SH-SY5Y (cell line): Measurements from ENCODE around the gene DIP2C.

Experiments
- GATA2 ChIP-seq: IDR thresholded peaks from 2 replicates; pipeline ENCODE4 v1.6.1; 2011; ENCODE audit warnings: mild to moderate bottlenecking, low read depth, low read length
- GATA3 ChIP-seq: IDR thresholded peaks from 2 replicates; pipeline ENCODE4 v1.6.1; 2011; ENCODE audit warnings: low read depth, mild to moderate bottlenecking, low read length, moderate library complexity

DIP2C gene

GRCh38 chr10:660970-661596 lies 28.4 kb downstream of the DIP2C start:
- no peak for TF ChIP-seq GATA3
- TF ChIP-seq GATA2: no peak

DNA sequence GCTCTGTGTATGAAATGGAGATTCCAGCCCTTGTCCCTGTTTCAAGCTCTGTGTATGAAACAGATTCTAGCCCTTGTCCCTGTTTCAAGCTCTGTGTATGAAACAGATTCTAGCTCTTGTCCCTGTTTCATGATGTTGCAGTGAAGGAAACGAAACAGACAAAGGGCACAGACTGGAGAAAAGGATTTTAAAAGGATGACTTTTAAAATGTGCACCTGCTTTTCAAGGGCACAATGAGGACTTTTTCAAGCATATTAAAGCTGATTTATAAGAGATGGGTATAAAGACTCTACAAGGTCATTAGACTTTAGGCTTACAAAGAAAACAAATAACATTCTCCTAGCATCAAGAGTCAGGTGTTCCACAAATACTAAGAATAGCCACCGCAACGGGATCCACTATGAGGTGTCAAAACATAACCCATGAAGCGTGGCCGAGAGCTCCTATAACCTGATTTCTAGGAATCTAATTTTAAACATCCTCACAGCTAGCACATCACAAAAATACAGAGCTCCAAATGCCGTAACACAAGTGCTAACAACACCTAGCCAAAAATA lies 29.0 kb downstream of the DIP2C start:
- TF ChIP-seq GATA3: no peak
- no peak for TF ChIP-seq GATA2

GRCh38 chr10:659688-660141 lies 29.8 kb downstream of the DIP2C start:
- TF ChIP-seq GATA3: no peak
- TF ChIP-seq GATA2: no peak

DNA sequence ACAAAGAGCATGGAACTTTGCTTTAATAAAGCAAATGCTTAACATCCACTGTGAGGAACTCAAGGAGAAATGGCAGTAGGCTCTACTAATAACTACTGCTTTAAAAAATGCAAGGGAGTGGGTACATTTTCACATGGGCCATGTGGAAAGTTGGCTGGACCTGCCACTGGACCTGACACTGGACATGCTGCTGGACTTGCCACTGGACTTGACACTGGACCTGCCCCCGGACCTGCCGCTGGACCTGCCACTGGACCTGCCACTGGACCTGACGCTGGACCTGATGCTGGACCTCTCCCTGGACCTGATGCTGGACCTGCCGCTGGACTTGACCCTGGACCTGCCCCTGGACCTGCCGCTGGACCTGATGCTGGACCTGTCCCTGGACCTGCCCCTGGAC lies 32.6 kb downstream of the DIP2C start:
- no peak for TF ChIP-seq GATA2
- TF ChIP-seq GATA3: no peak

DNA sequence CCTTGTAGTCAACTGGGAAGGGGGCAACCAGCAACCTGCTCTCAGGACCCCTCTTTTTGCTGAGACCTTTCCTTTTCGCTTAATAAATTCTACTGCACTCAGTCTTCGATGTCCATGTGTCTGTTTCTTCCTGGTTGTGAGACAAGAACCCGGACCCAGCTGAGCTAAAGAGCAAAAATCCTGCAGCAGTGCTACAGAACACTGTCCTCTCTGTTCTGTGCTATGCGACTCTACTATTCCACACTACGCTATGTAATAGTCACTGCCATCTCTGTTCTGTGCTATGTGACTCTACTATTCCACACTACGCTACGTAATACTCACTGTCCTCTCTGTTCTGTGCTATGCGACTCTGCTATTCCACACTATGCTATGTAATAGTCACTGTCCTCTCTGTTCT lies 34.3 kb downstream of the DIP2C start:
- TF ChIP-seq GATA2 (no peak), GATA3 (no peak)

- TF ChIP-seq GATA2: no peak
- no peak for TF ChIP-seq GATA3
Observed at GRCh38 chr10:654647-654996, 34.8 kb downstream of the DIP2C start.

DNA sequence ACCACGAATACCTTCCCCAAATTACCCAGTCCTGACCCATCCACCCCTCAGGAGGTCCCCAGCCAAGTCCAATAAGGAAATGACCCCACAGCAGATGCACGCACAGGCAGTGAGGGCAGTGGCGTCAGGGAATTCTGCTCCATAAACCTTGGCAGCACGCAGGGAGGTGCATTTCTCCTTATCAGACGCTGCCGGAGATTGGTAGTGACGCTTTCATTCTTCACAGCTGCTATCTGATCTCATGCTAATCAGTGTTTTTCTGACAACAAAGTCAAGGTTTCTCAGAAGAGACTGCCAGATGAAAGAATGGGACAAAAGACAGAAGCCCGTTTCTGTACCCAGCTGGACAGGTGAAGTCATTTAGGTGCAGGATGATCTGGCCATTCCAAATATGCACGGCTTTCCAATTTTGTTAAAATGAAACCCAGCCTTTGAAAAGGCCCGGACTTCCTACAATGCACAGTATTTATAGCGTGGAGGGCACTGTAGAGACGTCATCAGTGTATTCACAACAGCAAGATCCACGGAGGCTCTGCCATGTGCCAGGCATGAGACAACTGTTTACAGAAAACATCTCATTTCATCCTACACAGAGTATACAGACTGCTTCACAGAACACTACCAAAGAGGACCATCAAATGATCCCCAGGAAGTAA lies 35.3 kb downstream of the DIP2C start:
- TF ChIP-seq GATA2 (peak; percentile 33; the same call in 1 of the 2 replicates), GATA3 (no peak)

GRCh38 chr10:652233-652632 lies 37.2 kb downstream of the DIP2C start:
- TF ChIP-seq GATA3 (no peak), GATA2 (no peak)

DNA sequence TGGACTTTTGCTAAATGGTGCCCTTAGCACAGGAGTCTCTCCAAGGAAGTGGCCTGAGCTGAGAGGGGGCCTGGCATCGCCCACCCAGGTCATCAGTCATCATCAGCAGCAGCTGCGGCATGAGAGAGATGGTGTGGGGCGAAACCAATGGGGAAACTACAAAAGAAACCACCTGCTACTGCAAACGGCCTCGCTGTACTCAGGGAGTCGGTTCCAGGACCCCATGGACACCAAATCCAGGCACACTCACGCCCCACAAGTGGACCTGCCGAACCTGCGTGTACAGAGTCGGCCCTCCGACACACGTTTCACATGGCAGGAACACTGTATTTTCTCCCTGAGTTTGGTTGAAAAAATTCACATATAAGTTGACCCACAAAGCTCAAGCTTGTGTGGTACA lies 37.8 kb downstream of the DIP2C start:
- no peak for TF ChIP-seq GATA2
- TF ChIP-seq GATA3: no peak

GRCh38 chr10:650886-651615 lies 38.4 kb downstream of the DIP2C start:
- TF ChIP-seq GATA3 (no peak), GATA2 (no peak)

GRCh38 chr10:650441-650851 lies 39.0 kb downstream of the DIP2C start:
- TF ChIP-seq GATA3 (no peak), GATA2 (no peak)

- no peak for TF ChIP-seq GATA2
- no peak for TF ChIP-seq GATA3
Observed at GRCh38 chr10:649798-650440, 39.5 kb downstream of the DIP2C start.

GRCh38 chr10:649445-649797 lies 40.0 kb downstream of the DIP2C start:
- TF ChIP-seq GATA2 (no peak), GATA3 (no peak)

DNA sequence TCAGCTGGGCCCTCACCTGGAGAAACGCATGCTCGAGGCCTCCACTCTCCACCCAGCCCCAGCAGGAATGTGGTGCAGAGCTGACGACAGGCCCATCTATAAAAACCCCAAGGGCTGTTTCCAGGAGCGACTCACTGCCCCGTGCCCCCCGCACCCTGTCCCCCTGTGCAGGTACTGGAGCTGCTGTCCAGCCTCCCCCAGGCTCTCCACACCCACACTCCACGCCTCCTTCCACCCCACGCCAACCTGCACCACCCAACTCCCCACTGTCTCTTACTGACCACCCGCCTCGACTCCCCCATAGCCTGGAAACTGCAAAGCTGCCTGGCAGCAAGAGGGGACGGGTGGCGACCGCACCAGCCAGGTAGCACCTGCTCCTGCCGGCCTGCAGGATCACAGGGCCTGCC lies 43.3 kb downstream of the DIP2C start:
- TF ChIP-seq GATA3 (no peak), GATA2 (no peak)
